ENCODE results near the gene LINGO3.
A peak's percentile ranks its signal among the peaks of the same experiment; 100 is the strongest.

LINGO3 gene

DNA sequence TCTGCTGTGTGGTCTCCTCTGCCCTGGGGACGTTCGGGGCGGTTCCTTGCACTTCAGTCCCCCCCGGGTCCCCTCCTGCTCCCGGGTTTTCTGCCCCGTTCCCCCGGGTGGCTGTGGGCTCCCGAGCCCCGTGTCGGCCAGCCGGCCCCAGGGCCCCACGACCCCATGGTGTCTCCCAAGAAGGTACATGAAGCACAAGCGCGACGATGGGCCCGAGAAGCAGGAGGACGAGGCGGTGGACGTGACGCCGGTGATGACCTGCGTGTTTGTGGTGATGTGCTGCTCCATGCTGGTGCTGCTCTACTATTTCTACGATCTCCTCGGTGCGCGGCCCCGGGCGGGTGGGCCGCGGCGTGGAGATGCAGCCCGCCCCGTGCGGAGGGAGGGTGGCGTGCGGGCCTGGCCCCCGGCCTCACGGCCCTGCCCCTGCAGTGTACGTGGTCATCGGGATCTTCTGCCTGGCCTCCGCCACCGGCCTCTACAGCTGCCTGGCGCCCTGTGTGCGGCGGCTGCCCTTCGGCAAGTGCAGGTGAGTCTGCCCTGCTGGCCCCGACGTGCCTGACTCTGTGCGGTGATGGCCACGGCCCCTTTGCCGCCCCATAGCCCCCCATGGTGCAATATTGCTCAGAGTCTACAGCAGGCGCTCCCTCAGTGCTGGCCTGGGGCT lies 31.8 kb upstream of the LINGO3 start:
- DNase-seq: no peak

DNA sequence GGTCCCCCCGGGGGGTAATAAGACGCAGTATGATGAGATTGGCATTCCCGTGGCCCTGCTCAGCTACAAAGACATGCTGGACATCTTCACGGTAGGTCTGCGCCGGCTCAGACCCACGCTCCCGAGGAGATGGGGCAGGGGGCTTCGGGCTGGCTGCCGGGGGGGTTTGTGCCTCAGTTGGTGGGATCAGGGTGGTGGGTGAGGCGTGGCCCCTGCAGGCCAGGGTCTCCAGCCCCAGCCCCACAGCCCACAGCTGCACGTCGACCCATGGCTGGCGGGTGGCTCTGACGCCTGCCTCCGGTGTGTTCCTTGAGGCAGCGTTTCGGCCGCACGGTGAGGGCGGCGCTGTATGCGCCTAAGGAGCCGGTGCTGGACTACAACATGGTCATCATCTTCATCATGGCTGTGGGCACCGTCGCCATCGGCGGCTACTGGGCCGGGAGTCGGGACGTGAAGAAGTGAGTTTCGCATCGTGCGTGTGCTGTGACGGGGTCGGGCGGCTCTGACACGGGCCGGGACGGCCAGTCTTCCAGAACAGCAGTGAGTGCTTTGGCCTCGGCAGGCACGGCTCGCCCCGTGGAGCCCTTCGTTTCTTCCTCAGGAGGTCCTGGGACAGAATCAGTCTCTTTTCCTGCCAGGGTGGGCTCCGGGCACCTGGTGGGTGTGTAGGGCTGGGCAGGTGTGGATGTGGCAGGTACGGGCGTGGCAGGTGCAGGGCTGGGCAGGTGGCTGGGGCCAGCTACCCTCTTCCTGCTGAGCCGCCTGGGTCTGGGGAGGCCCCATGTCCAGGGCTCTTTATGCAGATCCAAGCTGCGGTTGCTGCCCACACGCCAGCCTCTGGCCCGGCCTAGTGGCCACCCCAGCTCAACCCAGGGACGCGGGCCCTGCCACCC lies 31.0 kb upstream of the LINGO3 start:
- no peak for DNase-seq

DNA sequence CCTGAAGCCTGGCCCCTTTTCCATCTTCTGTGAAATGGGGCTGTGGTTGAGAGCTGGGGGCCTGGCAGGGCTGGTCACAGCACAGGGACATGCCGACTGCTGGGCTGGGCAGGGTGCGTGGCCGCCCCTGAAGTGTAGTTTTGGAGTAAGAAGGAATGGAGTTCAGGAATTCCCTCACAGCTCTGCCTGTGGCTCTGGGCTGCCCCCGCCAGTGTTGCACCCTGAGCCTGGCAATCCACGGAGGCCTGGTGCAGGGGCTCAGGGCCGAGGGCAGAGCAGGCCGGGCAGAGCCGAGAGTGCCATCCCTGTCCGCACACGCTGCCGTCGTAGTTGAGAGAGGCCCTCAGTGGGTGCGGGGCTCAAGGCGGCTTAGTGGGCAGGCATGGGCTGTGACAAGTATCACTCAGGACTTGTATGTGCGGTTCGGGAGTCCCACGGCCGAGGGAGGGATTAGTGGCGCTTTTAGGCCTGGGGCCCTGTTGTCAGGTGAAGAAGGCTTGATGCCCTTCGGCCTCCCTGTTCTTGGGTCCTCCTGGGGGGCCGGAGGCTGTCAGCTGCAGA lies 30.2 kb upstream of the LINGO3 start:
- no peak for DNase-seq

DNA sequence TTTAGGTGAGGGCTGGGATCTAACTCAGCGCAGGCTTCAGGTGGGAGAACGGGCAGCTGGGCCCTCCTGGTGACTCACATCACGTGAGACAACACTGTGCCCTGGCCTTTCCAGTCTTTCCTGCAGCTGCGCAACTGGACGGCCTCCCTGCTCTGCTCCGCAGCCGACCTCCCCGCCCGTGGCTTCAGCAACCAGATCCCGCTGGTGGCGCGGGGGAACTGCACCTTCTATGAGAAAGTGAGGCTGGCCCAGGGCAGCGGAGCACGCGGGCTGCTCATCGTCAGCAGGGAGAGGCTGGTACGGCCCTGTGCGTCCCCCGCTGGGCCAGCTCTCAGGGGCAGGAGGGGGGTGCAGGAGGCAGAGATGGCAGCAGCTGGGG lies 29.4 kb upstream of the LINGO3 start:
- no peak for DNase-seq

DNA sequence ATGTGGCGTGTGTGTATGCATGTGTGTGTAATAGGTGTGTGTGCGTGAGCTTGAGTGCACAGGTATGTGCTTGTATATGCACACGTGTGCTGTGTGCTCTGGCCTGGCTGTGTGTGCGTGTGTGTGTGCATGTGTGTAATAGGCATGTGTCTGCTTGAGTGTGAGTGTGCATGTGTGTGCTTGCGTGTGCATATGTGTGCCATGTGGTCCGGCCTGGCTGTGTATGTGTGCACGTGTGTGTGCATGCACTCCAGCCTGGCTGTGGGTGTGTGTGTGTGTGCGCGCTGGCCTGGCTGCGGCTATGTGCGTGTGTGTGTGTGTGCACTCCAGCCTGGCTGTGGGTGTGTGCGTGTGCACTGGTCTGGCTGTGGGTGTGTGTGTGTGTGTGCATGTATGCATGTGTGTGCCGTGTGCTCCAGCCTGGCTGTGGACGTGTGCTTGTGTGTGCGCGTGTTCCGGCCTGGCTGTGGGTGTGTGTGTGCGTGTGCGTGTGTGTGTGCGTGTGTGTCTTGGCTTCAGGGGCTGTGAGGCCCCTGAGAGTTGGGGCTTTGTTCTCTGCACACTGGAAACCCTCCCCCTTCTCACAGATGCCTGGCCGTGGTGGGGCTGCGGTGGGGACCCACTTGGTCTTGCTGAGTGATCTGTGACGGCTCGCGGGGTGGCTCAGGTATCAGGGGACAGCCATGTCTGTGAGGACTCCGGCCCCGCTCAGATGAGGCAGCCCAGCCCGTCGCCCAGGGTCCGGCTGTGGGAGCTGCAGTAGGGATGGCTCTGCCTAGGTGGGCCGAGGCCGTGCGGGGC lies 28.8 kb upstream of the LINGO3 start:
- DNase-seq: no peak

DNA sequence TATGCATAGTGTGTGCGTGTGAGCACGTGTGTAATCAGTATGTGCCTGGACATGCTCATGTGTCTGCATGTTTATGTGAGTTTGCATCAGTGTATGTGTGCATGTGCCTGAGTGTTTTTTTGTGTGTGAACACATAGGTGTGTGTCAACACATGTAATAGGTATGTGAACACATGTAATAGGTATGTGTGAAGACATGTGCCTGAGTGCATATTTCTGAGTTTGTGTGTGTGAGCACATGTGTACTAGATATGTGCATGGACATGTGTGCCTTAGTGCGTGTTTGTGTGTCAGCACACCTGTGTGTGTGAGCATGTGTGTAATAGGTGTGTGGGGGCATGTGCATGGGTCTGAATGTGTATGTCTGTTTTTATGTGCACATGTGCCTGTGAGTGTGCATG lies 27.9 kb upstream of the LINGO3 start:
- no peak for DNase-seq

DNA sequence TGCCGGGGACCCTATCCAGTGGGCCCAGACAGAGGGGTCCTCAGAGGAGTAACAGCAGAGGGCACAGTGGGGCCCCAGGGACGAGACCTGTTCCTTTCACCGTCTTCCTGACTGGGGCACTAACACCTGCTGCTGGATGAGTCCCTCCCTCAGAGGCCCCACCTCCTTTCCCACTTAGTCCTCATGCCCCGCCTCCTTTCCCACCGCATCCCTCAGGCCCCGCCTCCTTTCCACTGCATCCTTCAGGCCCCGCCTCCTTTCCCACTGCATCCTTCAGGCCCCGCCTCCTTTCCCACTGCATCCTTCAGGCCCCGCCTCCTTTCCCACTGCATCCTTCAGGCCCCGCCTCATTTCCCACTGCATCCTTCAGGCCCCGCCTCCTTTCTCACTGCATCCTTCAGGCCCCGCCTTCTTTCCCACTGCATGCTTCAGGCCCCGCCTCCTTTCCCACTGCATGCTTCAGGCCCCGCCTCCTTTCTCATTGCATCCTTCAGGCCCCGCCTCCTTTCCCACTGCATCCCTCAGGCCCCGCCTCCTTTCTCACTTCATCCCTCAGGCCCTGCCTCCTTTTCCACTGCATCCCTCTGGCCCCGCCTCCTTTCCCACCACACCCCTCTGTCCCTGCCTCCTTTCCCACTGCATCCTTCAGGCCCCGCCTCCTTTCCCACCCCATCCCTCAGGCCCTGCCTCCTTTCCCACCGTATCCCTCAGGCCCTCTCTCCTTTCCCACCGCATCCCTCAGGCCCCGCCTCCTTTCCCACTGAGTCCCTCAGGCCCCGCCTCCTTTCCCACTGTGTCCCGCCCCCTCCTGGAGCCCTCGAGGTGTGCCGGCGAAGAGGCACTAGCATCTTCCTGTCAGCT lies 27.3 kb upstream of the LINGO3 start:
- no peak for DNase-seq

DNA sequence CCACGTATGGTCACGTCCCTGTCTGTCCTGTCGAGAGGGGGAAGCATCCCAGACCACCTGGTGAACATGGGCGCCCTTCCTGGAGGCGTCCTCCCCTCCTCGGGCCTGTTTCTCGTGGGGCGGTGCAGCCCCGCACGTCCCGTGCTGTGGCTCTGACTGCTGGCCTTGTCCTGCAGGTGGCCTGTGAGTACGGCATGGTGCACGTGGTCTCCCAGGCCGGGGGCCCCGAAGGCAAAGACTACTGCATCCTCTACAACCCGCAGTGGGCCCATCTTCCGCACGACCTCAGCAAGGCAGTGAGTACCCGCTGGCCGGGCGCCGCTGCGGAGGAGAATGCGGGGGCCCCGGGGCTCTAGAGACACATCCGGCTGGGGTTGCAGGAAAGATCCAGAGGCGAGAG lies 26.5 kb upstream of the LINGO3 start:
- no peak for DNase-seq

DNA sequence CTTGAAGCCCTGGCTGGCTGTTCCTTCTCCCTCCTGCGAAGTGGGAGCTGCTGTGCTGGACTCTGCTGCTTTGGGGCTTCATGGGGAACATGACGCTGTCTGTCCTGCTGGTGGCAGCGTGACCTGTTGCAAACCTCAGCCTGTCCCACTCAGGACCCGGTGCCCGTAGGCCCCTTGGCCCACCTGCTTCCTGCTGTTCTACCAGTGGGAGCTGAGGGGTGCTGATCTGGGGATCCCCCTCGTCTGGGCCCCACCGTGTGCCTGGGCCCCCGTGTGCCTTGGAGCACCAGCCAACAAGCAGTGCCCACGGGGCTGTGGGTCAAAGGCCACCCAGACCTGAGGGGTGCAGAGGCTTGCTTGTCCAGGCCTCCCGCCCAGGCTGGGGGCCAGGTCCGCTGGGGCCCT lies 25.9 kb upstream of the LINGO3 start:
- DNase-seq: no peak

DNA sequence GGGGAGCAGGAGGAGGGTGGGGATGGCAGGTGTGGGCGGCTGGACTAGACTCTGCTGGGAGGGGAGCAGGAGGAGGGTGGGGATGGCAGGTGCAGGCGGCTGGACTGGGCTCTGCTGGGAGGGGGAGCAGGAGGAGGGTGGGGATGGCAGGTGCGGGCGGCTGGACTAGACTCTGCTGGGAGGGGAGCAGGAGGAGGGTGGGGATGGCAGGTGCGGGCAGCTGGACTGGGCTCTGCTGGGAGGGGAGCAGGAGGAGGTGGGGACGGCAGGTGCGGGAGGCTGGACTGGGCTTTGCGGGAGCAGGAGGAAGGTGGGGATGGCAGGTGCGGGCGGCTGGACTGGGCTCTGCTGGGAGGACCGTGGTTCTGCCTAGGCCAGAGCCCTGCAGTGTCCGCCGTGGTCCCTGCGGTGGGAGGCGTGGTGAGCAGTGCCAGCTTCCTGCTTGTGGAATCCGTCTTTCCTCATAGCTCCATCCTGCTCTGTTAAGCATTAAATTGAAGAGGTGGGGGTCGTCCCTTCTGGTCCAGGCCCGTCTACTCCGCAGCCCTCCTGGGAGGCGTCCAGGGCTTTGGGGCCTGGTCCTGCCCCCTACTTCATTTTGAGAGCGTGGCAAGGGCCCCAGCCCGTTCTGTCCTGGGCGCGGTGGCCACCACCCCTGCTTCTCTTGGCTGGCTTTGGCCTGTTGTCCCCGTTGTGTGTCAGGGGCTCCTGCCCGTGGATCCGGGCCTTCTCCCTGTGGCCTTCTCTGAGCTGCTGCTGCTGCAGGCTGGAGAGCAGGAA lies 25.3 kb upstream of the LINGO3 start:
- DNase-seq: peak; percentile 49

DNA sequence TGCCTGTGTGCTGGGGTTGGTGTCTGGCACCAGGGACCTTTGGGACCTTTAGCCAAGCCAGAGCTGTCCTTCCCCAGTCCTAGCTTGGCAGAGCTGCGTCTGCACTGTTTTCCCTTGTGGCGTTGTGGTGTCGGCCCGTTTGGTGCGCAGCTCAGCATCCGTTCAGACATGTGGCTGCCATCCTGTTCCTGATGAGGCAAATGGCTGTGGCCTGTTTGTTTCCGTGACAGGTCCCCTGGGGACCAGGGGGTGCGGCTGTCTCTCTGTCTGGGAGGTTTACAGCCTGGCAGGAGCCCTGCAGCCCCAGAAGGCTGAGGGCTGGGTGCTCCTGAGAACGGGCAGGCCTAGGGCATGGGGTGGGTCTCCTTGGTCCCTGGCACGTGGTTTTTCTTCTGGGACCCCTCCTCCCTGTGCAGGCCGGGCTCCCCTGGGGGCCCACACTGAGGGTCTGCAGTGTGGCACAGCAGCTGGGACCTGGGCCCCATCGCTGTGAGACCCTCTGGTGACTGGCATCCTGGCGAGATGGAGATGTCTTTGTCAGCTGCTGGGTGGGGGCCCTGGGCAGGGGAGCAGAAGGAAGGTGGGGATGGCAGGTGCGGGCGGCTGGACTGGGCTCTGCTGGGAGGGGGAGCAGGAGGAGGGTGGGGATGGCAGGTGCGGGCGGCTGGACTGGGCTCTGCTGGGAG lies 24.5 kb upstream of the LINGO3 start:
- DNase-seq: no peak

DNA sequence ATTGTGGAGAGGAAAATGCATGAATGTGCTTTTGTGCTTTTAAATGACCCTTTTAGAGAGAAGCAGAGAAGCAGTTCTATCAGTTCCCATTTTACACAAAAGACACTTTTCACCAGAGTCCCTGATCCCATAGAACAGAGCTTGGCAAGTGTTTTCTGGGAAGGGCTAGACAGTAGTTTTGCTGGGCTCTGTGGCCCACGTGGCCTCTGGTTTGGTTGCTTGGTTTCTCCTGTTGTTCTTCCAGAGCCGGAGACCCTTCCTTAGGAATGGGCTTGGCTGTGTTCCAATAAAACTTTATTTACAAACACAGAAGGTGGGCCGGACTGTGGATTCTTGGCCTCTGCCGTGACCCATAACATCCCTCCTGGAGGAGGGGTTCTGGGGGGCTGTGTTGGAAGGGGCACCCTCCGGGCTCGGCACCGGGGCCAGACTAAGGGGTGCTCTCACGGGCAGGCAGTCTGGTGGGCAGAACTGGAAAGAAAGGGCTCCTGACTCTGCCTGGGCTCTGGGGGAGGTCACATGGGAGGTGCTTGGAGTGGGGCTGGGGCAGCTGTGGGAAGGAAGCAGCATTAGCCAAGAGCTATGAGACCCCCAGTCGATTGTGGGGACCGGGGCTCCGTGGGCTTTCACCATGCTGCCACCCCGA lies 23.8 kb upstream of the LINGO3 start:
- DNase-seq: no peak

DNA sequence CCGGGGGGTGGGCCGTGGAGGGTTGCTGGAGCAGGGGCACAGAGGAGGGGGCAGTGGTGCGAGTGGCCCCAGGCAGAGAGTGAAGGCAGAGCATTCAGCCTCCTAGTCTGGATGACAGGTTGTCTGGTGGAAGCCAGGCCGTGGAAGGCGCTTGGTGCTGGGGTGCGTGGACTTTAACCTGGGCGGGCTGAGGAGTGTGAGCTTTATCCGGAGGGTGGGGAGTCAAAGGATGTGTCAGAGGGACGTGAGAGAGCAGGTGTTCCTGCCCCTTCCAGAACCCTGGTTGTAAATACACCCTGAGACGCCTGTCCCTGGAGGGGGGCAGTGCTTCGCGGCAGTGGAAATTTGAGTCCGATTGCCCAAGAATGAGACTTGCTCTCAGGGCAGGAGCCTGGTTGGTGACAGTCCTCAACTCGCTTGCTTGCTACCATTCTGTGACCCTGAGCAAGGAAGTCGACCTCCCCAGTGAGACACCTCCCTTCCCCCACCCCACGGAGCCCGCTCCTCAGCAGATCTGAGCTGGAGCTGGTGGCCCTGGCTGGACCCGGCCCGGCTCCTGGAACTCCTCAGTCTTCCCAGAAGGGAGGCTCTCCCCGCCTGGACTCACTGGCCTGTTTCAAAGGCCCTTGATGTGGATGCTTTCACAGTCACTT lies 22.8 kb upstream of the LINGO3 start:
- DNase-seq: no peak

DNA sequence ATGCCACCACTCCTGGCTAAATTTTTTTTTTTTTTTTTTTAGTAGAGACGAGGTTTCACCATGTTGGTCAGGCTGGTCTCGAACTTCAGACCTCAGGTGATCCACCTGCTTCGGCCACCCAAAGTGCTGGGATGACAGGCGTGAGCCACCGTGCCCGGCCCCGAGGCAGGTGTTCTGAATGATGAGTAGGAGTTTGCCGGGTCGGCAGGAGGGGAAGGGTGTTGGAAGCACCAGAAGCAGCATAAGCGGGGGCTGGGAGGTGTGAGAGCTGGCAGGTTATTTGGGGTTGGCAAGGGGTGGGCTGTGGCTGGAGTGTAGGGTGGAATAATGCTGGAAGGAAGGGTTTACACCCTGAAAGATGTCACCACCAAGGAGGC lies 22.3 kb upstream of the LINGO3 start:
- no peak for DNase-seq

DNA sequence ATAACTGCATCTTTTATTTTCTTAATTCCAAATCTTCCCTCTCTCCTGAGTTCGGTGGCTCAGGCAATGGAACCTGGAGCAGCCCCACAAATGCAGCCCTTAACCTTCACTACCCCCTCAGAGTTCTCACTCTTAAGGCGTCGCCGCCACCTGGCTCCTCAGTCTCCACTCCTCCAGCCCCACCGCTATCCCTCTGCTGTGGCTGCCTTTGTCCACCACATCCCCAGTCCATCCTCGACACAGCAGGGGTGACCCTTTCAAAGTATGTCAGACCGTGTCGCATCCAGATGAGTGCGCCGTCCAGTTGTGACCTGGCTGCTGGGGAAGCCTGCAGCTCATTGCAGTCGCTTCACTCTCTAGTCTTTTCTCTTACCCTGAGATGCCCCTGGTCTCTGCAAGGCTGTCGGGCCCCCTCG lies 21.6 kb upstream of the LINGO3 start:
- no peak for DNase-seq

DNA sequence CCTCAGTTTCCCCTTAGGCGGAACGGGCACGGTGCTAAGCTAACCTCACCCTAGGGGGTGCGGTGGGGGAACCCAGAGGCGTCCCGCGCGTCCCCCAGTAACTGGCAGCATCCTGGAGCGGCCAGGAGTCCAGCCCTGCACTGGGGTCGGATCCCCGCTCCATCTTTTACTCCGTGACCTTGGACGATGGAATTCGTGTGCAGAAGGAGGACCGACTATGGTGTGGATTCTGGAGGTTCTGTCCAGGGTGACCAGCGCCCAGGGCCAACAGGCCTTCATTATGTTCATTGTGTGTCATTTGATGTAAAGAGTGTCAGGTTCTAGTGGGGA lies 21.2 kb upstream of the LINGO3 start:
- DNase-seq: no peak

DNA sequence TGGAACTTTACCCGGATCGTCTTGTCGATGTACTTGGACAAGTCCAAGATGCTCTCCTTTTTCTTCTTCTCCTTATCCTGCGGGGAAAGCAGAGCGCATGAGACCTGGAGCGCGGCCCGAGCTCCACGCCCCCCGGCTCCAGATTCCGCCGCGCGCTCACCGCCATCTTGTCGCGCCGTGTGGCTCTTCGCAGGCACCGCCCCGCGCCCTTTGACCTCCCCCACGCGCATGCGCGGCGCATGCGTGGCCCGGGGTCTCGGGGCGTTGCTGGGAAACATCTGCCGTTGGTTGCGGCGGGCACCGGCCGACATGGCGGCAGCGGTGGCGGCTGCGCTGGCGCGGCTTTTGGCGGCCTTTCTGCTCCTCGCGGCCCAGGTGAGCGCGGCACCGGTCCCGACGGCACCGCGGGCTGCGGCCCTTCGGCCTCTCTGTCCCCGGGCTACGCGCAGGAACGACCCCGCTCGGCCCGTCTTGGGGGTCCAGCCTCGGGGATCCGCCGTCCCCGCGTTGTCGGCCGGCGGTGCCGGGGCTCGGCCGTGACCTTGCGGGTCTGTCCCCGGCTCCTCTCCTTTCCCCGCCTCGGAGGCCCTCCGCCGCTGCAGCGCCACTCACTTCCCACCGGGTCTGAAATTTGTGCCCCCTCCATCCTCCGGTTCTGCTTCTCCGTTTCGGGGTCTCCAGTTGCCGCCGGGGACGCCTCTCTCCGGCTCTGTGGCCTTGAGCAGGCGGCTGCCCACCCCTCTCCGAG lies 20.6 kb upstream of the LINGO3 start, which contains the start of the genes LSM7 and SPPL2B:
Gene LSM7, minus strand, starts transcription at position 186 of the 748 bp plus-strand sequence. Its CDS starts 20 bp downstream, at position 166.
Gene SPPL2B, plus strand, starts transcription at position 284 of the 748 bp plus-strand sequence. Its CDS starts 26 bp downstream, at position 310.
- peak; percentile 56 for DNase-seq

DNA sequence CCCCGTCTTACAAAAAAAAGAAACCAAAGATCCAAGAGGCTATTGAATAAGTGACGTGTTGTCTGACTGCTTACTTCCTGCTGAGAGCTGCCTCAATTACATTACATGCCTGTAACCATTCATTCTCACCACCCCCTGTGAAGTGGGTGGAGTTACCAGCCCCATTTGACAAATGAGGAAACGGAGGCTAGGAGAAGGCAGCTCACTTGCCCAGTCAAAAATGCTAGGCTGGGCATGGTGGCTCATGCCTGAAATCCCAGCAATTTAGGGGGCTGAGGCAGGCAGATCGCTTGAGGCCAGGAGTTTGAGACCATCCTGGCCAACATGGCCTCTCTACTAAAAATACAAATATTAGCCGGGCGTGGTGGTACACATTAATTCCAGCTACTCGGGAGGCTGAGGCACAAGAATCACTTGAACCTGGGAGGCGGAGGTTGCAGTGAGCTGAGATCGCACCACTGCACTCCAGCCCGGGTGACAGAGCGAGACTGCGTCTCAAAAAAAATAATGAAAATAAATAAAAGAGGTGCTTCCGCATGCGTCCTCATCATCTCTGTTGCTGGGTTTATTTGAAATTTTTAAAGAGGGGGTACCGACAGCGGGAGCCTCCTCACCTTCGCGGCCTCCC lies 19.9 kb upstream of the LINGO3 start:
- no peak for DNase-seq
